ENCODE data around the gene DNAH14. TPM values are rescaled to one million over a fixed set of nuclear protein-coding genes. Genes with fewer than 3 reads are reported as not detected.

Gene DNAH14
- total and polyA plus RNA-seq, 9 donors = 3.7 to 61.4 (median 24.2) TPM

DNA sequence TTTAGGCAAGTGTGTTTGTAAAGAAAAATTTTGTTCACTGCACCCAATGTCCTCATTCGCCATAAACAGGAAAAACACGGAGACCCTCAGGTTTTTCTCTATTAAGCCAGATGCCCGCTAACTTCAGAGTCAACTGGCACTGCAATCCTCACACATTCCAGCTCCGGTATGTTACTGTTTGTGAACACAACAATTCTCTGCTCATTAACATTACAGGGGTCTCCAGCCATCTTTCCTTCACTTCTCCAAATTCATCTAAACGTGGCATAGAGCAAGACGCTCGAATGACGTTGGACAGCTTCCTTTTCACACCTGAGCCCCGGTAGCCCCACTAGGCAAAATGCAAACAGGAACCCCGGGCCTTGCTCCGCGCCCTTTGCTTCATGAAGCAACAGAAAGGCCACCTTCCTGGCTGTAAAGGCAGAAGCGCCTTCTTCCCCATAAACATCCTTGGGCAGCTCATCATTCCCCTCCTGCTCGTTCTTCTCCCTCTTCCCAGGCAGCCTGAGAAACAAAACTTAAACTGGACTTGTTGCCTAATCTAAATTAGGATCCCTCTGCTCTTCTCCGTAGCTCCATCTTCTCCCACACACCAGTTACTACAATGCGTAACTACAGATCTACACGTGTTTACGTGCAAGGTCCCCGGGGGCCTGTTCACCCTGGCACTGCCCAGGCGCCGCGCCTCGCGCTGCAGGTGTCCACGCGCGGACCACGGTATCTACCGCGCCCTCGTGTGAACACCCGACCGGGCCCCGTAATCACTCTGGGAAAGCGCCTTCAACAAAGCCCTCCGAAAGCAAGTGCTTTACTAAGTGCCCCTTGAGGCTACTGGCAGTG is 497.1 kb downstream of the DNAH14 start:
- TF ChIP-seq, protein P1, sequence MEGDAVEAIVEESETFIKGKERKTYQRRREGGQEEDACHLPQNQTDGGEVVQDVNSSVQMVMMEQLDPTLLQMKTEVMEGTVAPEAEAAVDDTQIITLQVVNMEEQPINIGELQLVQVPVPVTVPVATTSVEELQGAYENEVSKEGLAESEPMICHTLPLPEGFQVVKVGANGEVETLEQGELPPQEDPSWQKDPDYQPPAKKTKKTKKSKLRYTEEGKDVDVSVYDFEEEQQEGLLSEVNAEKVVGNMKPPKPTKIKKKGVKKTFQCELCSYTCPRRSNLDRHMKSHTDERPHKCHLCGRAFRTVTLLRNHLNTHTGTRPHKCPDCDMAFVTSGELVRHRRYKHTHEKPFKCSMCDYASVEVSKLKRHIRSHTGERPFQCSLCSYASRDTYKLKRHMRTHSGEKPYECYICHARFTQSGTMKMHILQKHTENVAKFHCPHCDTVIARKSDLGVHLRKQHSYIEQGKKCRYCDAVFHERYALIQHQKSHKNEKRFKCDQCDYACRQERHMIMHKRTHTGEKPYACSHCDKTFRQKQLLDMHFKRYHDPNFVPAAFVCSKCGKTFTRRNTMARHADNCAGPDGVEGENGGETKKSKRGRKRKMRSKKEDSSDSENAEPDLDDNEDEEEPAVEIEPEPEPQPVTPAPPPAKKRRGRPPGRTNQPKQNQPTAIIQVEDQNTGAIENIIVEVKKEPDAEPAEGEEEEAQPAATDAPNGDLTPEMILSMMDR (IDR thresholded peaks at IDR 0.05) = no peak
- DNase-seq = peak in 4 of 5 donors; percentile 39 to 60 (median 46)
- Histone ChIP-seq H3K27ac (peak overlapping the region; percentile 87 to 91), H3K36me3 (no peaks in the 10 kb centered on the region), H3K4me1 (ENCODE audit: insufficient read depth) (peaks cover 10% of the 10 kb centered on the region), H3K9me3 (no peaks in the 10 kb centered on the region), H3K4me3 (peak overlapping the region; percentile 90), H3K27me3 (no peaks in the 10 kb centered on the region)
- intact Hi-C loops (cut with DNase I) = no loop called here
- WGBS, 3 donors = 6 to 7% (median 7%) methylated on average over 36 of the region's 36 CpGs

DNA sequence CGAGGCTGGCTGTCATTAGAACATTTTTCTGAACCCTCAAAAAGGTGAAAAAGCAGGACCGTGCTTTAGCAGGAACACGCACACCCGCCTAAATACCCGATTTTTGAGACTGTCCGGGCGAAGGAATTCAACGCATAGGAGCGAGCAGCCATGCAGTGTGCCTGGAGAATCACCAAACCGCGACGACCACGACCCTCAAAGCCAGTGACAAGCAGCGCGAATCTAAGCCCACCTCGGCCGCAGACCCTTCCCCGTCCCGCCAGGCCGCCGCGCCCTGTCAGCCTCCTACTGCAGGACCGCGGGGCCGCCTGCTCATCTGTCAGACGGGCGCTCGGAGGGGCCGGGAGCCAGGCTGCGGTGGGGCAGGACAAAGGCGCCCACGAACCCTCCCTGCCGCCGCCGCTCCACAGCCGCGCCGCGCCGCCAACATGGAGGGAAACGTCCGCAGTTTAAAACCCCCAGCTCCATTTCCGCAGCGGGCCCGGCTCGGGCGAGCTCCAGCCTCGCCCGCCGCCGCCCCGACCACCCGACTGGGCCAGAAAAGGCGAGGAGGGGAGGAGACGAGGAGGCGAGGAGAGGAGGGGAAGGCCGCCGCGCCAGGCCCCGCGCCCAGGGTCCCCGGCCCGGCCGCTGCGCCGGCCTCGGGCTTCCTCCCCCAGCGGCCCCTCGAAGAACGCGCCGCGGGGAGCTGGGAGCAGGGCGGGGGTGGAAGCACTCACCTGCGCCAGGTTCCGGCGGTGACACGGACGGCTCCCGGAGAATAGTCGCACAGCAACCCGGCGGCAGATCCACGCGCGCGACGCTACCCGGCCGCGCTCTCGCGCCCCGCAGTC is 498.0 kb downstream of the DNAH14 start, which contains the start of gene LBR:
TSS of gene LBR (minus strand) at position 804 of the 833 bp plus-strand sequence. CDS start 3,963 bp downstream, outside the sequence.
- intact Hi-C loops (cut with DNase I) = no loop called here
- Histone ChIP-seq H3K27me3 (no peaks in the 10 kb centered on the region), H3K27ac (peak within 1 kb of the TSS; percentile 91 to 94), H3K9me3 (no peaks in the 10 kb centered on the region), H3K4me1 (ENCODE audit: insufficient read depth) (peaks cover 10% of the 10 kb centered on the region), H3K36me3 (no peaks in the 10 kb centered on the region), H3K4me3 (peak within 1 kb of the TSS; percentile 90)
- WGBS, 3 donors = 0 to 1% (median 0%) methylated on average over 80 to 94 of the region's 94 CpGs
- DNase-seq = peak in 2 of 5 donors; percentile 60 to 70
- TF ChIP-seq, protein P1 (IDR thresholded peaks at IDR 0.05) = peak in 1 of 3 donors; percentile 16
- TF ChIP-seq EP300 (IDR thresholded peaks at IDR 0.05) = no peak
- no peak for TF ChIP-seq POLR2A (IDR thresholded peaks at IDR 0.05)

DNA sequence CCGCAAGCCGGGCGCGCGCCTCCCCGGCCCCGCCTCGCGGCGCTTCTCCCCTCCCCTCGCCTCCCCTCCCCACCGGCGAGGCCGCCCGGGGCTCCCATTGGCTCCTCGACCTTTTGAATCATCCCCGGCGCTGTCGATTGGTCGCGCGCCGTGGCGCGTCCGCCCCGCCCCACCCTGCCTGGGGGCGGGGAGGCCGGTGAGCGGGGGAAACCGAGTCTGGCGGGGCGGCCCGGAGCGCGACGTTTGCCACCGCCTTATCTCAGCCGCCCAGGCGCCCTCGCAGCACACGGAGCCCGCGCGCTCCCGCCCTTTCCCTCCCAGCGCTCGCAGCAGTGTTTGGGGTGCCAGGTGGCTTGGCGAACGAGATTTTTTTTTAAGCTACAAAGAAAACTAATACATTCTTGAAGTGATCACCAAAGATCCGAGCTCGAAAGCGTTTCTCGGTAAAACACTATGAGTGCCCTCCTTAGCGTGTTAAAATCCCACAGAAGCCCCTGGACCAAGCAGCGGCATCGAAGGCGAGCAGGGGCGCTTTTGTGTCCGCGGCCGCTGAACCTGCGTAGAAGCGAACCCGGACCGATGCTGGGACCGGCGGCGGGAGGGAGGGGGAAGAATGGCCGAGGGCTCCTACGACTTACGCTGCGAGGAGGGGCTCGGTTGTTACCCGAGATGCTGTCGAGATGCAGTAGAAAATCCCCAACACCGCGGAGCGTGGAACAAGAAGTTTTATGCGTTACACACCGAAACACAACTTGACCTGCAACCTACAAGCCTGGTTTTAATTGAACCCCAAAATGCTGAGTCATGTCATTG is 498.8 kb downstream of the DNAH14 start:
- H3K4me1 ChIP-seq (ENCODE audit: insufficient read depth) = peaks cover 10% of the 10 kb centered on the region
- TF ChIP-seq EP300 (IDR thresholded peaks at IDR 0.05) (peak; percentile 3), POLR2A (IDR thresholded peaks at IDR 0.05) (peak; percentile 77)
- TF ChIP-seq, protein P1 (IDR thresholded peaks at IDR 0.05) = peak in 1 of 3 donors; percentile 5
- no peaks in the 10 kb centered on the region for H3K27me3 ChIP-seq
- WGBS, 3 donors = 0 to 1% (median 1%) methylated on average over 36 to 81 of the region's 81 CpGs
- peak overlapping the region; percentile 90 for H3K4me3 ChIP-seq
- intact Hi-C loops (cut with DNase I) = no loop called here
- peak; percentile 92 to 94 (median 93) for DNase-seq
- H3K36me3 ChIP-seq = no peaks in the 10 kb centered on the region
- no peaks in the 10 kb centered on the region for H3K9me3 ChIP-seq
- peak overlapping the region; percentile 91 to 94 for H3K27ac ChIP-seq
